GM21423 (cell line): Measurements from ENCODE around the gene GRK6.
A peak's percentile ranks its signal among the peaks of the same experiment; 100 is the strongest.

ENCODE experiments used
- ATAC-seq: cut with Tn5 transposase; IDR thresholded peaks from one replicate; pipeline ENCODE4 v1.9.1; 2021; ENCODE audit warnings: mild to moderate bottlenecking, moderate library complexity; ENCODE audit not compliant: unreplicated experiment

GRK6 gene

GRCh38 chr5:177426566-177427210 is at the start of gene GRK6:
Gene GRK6, plus strand, starts transcription at chr5:177426676. Its CDS starts 170 bp downstream, at chr5:177426846.
- ATAC-seq = peak; percentile 5

GRCh38 chr5:177377851-177378776 is 48.4 kb upstream of the GRK6 start:
- no peak for ATAC-seq

GRCh38 chr5:177378884-177379883 is 47.3 kb upstream of the GRK6 start:
- peak; percentile 57 for ATAC-seq

- no peak for ATAC-seq
Observed at GRCh38 chr5:177380805-177381126, 45.7 kb upstream of the GRK6 start.

GRCh38 chr5:177382423-177383029 is 44.0 kb upstream of the GRK6 start:
- no peak for ATAC-seq

- no peak for ATAC-seq
Observed at GRCh38 chr5:177383181-177383580, 43.3 kb upstream of the GRK6 start.

GRCh38 chr5:177384134-177384533 is 42.3 kb upstream of the GRK6 start, which contains the start of gene SLC34A1:
Gene SLC34A1, plus strand, starts transcription at chr5:177384434. Its CDS starts 1,308 bp downstream, at chr5:177385742.
- no peak for ATAC-seq

- no peak for ATAC-seq
Observed at GRCh38 chr5:177385720-177386119, 40.8 kb upstream of the GRK6 start.

- ATAC-seq = no peak
Observed at GRCh38 chr5:177386542-177386941, 39.9 kb upstream of the GRK6 start.

GRCh38 chr5:177387405-177387804 is 39.1 kb upstream of the GRK6 start:
- no peak for ATAC-seq

GRCh38 chr5:177388521-177389052 is 37.9 kb upstream of the GRK6 start:
- no peak for ATAC-seq

- ATAC-seq = no peak
Observed at GRCh38 chr5:177389241-177390169, 37.0 kb upstream of the GRK6 start.

- peak; percentile 63 for ATAC-seq
Observed at GRCh38 chr5:177390363-177391300, 35.8 kb upstream of the GRK6 start.

GRCh38 chr5:177392765-177393164 is 33.7 kb upstream of the GRK6 start:
- no peak for ATAC-seq

GRCh38 chr5:177393206-177393765 is 33.2 kb upstream of the GRK6 start:
- no peak for ATAC-seq

- no peak for ATAC-seq
Observed at GRCh38 chr5:177393990-177394389, 32.5 kb upstream of the GRK6 start.

- no peak for ATAC-seq
Observed at GRCh38 chr5:177396078-177396477, 30.4 kb upstream of the GRK6 start.

- ATAC-seq = no peak
Observed at GRCh38 chr5:177396807-177397206, 29.7 kb upstream of the GRK6 start.
